Stimulated activated CD8-positive, alpha-beta memory T cell treated with anti-CD3 and anti-CD28 coated beads, Interleukin-7, amount 100 ng/mL, for 4 hours (primary cell): ENCODE results near the gene PLA2G6.
"Not testable (repeated sequence)": the region's sequence is repeated elsewhere in the genome, so short reads cannot be mapped to it uniquely, and the experiment has no call there.

Experiments used
- DNase-seq, 2 donors: peaks; one replicate each; pipeline ENCODE4 v3.0.0-alpha.2; 2020; ENCODE audit warnings: low read depth in 2 of 2

The PLA2G6 gene

DNA sequence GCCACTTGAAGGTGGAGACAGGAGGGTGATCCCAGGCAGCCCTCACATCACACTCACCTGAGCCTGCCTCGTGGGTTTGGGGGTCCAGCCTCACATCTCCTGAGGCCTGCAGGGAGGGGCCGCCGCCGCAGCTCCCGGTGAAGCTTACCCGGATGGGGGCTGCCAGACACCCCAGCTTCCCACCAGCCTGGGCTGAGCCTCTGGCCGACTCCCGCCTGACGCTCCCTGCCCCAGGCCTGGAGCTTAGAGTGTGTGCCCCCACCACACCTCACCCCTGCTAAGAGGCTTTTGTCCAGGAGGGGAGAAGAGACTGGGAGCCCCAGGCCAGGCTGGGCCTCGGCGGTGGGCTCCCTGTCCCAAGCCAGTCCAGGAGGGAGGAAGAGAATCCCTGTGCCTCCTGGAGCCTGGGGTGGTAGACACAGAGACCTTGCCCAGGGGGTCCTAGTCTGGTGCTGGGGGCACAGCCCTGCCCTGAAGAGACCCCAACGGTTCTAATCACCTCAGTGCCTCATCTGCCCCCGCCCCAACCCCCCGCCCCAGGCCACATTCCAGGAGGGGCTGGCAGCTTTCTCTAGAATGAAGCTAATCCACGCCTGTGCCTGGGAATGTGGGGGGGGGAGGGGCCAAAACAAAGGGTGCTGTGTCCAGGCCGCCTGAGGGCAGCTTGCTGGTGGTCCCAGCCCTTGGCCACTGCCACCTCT lies 97.5 kb downstream of the PLA2G6 start, which contains the start of gene SLC16A8:
Gene SLC16A8, minus strand, starts transcription at position 254 of the 701 bp plus-strand sequence. CDS start 1,311 bp downstream, outside the sequence.
- no peak for DNase-seq

DNA sequence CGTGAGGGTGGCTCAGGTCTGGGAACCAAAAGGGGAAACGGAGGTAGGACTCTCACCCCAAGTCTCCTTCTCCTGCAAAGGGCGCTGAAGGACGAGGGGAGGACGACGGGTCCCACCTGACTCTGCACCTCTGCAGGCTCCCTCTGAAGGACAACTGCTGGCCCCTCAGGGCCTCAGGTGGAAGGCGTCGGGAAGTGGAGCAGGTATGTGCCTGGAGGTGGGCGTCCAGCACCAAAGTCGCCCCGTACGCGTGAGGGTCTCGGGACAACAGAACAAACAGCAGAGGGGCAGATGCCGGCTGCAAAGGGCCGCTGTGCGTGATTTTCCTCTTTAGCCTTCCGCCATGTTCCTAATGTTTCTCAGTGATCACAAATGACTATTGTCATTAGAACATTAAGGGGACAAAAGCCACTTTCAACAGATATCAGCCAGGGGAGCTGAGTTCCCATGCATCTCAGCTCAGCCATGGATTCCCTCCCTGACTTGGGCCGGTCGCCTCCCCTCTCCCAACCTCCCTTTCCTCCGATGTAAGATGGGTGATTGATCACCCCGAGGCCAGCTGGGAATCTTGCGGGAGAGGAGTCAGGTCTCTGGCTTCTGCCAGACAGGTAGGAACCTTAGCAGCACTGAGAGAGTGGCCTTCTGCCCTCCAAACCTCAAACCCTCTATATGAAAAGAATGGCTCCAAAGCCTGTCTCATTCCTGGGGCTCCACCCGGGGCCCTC lies 98.5 kb downstream of the PLA2G6 start:
- DNase-seq = no peak

DNA sequence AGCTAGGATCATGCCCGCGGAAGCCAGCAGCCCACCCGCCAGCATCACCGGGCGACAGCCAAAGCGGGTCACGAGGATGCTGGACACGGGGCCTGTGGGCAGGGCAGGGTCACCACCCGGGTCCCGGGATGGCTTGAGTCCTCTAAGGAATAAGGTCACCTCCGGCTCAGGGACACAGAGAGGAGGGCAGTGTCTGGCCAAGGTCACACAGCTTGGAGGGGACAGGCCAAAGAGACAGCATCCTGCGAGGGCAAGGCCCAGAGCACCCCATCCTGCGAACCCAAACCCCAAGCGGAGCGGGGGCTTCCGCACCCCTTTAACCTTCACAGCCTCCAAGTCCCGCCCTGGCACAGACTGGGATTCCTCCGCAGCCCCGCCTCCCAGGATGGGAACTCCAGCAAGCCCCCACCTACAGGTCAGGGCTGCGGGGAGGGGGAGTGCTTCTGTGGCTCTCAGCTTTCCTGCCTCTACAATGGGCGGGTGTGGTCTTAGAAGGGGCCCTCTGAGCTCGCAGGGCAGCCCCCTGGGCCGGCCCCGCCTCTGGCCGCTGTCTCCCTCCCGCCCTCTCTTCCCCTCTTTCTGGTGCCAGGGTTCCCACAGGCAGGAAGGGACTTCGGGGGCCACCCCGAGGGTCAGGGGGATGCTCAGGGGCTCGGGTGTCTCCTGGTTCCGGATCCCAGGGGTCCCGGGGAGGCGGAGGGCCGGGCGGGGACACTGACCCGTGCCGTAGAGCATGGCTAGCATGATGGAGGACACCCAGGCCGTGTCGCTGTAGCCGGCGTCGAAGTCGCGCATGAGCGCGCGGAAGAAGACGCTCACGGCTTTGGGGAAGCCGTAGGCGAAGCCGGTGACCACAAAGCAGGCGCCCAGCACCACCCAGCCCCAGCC lies 99.4 kb downstream of the PLA2G6 start:
- DNase-seq = peak in 1 of 2 donors; percentile 17

DNA sequence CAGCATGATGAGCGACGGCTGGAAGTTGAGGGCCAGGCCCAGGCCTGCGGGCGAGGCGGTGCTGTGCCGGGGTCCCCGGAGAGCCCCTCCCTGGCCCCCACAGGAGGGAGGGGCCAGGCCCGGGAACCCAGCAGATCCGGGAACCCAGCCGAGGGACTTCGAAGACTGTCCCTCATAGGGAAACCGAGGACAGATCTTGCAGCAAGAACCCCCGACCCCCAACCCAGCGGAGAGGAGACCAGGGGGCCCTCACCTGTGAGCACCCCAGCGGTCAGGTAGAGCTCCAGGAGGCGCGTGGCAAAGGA lies 100.0 kb downstream of the PLA2G6 start:
- no peak for DNase-seq

DNA sequence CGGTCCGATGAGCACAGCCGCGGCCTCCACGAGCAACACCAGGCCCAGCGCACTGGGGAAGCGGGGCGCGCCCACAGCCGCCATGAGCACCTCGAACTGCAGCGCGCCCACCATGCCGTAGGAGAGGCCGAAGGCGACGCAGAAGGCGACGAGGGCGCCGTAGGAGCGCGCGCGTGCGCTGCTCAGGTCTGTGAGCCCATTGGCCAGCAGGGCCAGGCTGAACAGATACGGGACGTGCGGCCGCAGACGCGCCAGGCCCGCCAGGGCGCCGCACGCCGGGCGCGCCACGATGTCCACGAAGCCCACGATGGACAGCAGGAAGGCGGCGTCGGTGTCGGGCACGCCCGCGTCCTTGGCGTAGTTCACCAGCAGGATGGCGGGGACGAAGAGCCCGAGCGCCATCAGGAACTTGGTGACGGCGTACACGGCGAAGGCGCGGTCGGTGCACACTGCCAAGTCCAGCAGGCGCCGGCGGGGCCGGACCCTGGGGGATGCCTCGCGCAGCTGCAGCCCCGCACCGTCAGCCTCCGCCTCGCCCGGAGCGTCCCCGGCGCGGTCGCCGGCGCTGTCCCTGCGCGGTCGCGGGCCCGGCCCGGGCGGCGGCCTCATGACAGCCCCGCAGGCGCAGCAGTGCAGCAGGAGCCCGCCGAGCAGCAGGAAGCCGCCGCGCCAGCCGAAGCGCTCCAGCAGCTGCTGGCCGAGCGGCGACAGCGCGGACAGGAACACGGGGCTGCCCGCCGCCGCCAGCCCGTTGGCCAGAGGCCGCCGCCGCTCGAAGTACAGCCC lies 100.6 kb downstream of the PLA2G6 start:
- DNase-seq = no peak

DNA sequence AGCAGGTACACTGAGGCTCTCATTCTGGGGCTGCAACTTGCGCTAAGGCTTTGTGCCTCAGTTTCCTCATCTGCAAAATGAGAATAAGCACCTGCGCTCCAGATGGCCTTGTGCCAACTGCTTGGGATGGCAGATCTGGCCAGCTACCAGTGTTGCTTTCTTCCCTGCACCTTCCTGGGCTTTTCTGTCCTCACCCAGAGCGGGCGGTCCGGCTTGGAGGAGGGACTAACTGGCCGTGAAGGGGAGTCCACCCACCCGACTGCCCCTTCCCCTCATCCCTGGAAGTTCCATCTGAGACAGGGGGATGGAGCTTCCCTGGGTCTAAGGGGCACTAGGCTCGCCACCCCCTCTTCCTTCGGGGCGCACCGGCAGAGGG lies 101.2 kb downstream of the PLA2G6 start:
- no peak for DNase-seq

DNA sequence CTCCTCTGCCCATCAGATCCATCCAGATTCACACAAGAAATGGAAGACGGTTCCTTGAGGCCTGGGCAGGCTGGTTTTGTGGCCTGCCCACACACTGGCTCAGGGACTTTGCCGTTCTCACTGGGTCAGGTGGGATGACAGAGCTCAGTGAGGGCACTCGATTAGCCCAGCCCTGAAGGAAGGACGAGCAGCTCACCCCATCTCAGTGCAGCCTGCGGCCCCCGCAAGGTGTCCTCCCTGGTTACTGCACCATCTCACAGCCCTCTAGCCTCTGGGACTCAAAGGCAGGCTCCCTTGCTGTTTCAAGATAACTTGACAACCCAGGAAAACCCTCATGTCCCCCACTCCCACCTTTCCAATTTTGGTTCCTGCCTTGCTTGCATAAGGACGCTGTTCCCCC lies 101.8 kb downstream of the PLA2G6 start:
- DNase-seq = no peak

DNA sequence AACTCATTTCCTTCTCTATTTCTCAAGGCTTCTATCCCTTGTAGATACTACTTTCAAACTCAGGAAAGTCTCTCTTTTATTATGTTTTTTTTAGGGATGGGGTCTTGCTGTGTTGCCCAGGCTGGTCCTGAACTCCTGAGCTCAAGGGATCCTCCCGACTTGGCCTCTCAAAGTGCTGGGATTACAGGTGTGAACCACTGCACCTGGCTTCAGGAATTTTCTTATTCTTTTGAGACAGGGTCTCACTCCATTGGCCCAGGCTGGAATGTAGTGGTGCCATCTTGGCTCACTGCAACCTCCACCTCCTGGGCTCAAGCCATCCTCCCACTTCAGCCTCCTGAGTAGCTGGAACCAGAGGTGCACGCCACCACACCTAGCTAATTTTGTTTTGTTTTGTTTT lies 102.4 kb downstream of the PLA2G6 start:
- not testable (repeated sequence) for DNase-seq

DNA sequence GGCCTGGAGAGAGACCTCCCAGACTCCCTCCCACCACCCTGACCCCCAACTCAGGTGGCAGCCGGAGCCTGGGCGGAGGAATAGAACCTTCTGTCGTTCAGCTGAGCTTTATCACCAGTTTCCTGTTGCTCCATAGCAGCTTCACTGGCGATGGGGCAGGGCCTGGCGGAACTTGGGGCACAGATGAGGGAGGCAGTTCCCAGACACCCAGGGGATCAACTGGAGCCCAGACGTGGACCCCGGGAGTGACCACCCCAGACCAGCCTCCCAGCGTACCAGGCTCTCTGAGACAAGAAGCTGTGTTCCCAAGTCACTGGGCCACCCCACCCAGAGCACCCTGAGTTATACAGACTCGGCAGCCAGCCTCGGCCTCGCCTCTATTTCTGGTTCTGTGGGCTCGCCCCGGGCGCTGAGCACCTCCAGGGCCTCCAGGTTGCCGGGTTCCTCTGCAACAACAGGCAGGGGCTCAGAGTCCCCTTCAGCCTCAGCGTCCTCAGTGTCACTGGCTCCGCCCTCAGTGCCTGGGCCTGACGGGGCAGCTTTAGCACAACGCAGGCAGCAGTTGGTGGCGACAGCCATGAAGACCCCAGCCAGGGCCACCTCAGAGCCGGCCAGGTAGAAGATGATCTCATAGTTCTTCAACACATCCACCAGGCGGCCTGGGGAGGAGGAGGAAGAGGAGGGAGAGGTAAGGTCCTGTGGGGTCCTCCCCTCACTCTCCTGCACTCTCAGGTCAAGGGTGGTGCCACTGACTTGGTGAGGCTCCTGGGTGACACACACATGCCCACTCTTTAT lies 103.4 kb downstream of the PLA2G6 start:
- DNase-seq = no peak

DNA sequence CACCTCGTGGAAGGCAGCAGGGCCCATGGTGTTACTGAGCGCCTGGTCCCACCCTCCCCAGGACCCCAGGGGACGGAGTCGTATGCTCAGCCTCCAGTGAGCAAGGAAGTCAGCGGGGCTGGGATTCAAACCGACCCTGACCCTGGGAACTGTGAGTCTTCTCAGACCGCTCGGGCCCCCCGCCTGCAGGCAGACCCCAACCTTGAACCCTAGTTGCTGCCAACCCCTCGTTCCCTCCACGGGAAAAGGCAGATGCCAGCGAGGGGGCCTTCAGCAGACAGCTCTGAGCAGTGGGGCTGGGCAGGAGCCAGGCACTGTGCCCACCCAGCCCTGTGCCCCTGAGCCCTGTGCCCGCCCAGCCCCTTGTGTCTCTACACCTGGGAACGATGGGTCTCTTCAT lies 104.0 kb downstream of the PLA2G6 start:
- no peak for DNase-seq

DNA sequence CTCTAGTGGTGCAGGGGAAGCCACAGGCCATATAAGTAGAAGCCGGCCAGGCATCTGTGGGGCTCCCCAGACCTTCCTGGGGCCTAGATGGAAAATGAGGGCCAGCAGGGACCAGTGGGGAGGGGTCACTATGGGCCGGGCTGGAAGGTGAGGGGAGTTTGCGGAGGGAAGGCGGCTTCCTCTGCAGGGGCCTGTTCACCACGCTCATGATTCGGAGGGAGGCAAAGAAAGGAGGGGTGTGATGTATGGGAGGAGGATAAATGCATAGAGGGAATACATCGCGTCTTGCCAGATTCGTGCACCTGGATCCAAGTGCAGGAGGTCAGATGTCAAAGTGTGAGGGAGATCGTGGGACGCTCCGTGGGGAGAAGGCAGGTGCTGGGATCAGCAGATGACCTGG lies 104.5 kb downstream of the PLA2G6 start:
- DNase-seq = no peak

DNA sequence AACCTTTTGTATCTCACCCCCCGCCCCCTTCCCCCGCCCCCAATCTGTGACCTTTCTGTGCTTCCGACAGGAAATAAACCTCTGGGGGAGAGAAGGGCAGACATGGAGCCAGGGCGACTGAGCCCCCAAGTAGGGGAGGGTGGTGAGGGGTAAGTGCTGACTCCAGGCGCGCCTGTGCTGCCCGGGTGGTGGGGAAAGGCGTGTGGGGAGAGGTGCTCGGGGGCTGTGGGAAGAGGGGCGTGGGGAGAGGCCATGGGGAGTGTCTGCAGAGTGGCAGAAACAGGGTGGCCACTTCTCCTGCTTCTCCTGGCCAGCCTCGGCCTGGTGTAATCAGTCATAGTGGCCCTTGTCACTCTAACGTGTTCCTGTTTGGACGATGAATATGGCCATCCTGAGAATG lies 105.7 kb downstream of the PLA2G6 start:
- no peak for DNase-seq

DNA sequence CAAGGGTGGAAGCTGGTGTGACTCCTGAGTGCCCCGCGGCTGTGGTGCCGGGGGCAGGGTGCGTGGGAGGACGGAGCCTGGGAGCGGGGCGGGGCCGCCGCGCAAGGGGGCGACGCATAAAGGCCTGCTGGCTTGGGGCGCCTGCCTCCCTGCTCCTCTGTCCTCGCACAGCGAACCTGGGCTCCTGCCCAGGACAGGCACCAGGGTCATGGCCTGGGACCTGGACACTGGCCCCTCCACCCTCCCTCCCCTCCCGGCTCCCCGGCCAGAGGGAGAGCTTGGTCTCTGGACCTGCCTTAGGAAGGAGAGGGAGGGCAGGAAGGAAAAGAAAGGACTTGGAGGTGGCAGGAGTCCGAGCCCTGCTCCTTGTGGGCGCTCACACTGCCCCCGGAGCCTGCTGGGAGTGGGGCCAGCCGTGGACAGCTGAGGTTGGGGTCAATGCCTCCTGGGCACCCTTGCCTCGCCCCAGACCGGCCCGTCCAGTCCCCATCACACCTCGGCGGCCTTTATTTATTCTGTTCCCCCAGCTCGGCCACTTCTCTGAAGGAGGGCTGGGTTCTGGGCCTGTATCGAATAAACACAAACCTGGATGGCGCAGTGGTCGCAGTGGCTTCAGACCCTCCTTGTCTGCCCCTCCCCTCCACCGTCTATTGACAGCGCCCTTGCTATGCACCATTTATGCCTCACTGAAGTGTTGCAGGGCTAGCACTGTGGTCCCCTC lies 106.4 kb downstream of the PLA2G6 start:
- DNase-seq = no peak

DNA sequence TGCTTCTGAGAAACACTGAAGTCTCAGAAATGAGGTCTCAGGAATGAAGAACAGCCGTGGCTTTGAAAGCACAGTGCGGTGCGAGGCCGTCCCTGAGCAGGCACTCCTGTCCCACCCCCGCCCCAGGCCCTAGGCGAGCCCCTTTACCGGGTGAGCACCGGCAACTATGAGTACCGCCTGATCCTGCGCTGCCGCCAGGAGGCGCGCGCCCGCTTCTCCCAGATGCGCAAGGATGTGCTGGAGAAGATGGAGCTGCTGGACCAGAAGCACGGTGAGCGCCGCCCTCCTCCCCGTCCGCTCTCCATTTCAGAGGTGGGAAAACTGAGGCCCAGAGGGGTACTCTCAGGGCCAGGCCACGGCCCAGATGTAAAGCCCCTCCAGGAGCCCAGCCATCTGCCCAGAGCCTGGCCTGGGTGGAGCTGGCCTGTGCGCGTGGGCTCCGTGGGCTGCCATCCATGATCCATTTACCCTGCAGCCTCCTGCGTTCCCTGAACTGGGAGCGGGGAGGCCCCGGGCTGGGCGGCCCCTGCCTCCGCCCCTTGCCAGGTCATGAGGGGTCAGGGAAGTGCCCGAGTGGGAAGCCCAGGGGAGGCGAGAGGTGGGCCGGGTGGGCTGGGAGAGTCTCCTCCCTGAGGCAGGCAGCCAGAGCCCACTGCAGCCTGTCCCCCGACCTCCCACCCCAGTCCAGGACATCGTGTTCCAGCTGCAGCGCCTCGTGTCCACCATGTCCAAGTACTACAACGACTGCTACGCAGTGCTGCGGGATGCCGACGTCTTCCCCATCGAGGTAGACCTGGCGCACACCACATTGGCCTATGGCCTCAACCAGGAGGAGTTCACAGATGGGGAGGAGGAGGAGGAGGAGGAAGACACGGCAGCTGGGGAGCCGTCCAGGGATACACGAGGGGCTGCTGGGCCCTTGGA lies 107.2 kb downstream of the PLA2G6 start:
- no peak for DNase-seq

DNA sequence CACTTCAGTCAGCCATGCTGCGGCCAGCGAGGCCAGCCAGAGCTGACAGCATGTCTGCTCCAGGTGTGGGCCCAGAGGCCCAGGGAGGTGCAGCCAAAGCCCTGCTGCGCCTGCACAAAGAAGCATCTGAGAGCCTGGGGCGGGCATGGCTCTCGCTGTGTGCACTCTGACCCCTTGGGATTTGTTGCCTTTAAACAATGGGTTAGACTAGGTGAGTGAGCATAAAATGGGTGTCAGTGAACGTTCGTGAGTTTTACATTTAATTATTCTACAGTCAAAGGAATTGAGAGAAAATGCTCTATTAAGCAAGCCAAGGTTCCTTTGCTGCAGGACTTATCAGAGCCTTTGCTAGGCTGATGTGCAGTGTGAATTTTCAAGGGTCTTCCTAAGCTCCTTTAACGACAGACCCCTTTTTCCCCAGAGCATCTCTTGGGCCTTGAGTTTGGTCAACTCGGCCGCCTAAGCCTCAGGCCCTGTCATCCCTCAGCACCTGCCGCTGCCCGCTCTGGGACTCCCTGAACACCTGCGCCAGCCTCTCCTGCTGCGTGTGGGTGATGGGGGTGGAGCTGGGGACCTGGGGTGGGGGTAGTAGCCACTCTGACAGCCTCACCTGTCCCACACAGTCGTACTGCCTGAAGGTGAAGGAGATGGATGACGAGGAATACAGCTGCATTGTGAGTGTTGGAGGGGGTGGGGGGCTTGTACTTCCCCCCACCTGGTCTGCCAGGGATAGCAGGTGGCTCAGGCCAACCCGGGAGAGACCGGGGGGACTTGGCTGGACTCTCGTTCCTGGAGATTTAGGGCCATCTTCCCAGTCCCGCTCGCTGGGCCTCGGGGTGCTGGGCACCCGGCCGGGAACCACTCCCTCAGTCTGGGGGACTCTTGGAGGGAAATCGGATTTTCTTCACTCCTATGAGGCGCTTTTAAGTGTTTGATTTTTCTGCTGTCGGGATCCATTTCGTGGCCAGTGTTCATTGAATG lies 108.2 kb downstream of the PLA2G6 start:
- no peak for DNase-seq

DNA sequence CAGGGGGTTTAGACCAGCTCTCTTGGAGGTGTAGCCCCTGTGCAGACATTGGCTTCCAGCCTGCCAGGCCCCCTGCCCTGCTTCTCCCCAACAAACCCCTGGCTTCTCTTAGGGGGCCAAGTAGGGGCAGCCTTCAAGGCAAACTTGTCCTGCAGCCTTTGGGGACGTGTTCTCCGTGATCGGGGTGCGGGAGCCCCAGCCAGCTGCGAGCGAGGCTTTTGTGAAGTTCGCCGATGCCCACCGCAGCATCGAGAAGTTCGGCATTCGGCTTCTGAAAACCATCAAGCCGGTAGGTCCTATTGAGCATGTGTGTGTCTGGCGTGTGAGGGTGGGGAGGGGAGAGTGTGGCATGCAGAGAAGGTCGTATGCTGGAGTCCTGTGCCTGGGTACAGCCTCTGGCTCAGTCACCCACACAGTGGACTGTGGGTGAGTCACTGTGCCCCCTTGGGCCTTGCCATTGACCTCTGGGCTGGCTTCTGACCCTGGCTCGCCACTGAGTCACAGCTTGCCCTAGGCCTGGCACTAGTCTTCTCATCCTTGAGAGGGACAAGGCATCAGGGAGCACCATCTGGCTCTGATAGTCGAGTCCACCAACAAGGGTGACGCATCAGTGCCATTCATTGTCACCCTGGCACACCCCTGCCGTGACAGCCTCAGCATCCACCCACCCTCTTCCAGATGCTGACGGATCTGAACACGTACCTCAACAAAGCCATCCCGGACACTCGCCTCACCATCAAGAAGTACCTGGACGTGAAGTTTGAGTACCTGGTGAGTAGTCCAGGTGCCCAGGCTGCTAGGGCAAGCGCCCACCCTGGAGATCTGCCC lies 109.1 kb downstream of the PLA2G6 start:
- no peak for DNase-seq
